ENCODE data around the gene PTPRT. TPM values are rescaled to one million over a fixed set of nuclear protein-coding genes. Genes with fewer than 3 reads are reported as not detected.
"Not testable (repeated sequence)": the region's sequence is repeated elsewhere in the genome, so short reads cannot be mapped to it uniquely, and the experiment has no call there.

Gene PTPRT
- total and polyA plus RNA-seq, 7 donors: under 0.01 to 0.09 (median 0.03) TPM; not detected in 1

DNA sequence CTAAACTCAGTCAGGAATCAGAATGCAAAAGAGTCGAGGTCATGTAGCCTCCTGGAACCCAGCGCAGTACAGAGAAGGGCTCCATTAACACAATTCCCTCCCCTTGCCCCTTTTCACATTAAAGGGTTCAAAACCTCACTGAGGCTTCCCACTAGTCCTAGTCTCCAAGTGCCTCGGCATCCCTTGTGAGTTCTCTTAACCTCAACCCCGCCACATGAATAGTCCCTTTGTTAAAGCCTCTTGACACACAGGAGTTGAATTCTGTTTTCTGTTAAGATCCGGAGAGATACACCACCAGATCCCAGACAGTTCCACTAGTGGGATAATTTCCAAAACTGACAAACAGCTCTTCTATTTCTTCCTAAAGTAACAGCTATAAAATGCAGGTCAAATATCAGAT lies 17.8 kb downstream of the PTPRT start:
- no peak overlapping the region for H3K27ac ChIP-seq
- intact Hi-C loops (cut with DNase I): no loop called here
- H3K9me3 ChIP-seq: no peaks in the 10 kb centered on the region
- peaks cover 1 to 3% (median 3%) of the 10 kb centered on the region in 3 donors for H3K27me3 ChIP-seq (ENCODE audit: insufficient read depth in 3 of 3, low read length in 2 of 3)
- TF ChIP-seq CTCF (IDR thresholded peaks at IDR 0.05): no peak
- no peaks in the 10 kb centered on the region for H3K4me1 ChIP-seq
- WGBS, 3 donors: 47 to 65% (median 59%) methylated on average over 5 of the region's 5 CpGs
- no peak overlapping the region for H3K4me3 ChIP-seq
- no peaks in the 10 kb centered on the region for H3K36me3 ChIP-seq (ENCODE audit: insufficient read depth in 1 of 2, low read depth in 1 of 2)
- no peak for DNase-seq
- ATAC-seq: no peak

- intact Hi-C loops (cut with DNase I): no loop called here
- no peak overlapping the region for H3K4me3 ChIP-seq
- H3K36me3 ChIP-seq (ENCODE audit: insufficient read depth in 1 of 2, low read depth in 1 of 2): no peaks in the 10 kb centered on the region
- TF ChIP-seq CTCF (IDR thresholded peaks at IDR 0.05): no peak
- H3K4me1 ChIP-seq: no peaks in the 10 kb centered on the region
- 33 to 43% (median 40%) methylated on average over 4 of the region's 4 CpGs for WGBS, 3 donors
- peaks cover 0 to 3% (median 3%) of the 10 kb centered on the region in 3 donors for H3K27me3 ChIP-seq (ENCODE audit: insufficient read depth in 3 of 3, low read length in 2 of 3)
- DNase-seq (no peak), ATAC-seq (no peak)
- no peak overlapping the region for H3K27ac ChIP-seq
- H3K9me3 ChIP-seq: no peaks in the 10 kb centered on the region
Observed at GRCh38 chr20:43170771-43171170, 18.9 kb downstream of the PTPRT start.

- Histone ChIP-seq H3K4me3 (no peak overlapping the region), H3K27ac (no peak overlapping the region), H3K27me3 (ENCODE audit: insufficient read depth in 3 of 3, low read length in 2 of 3) (peaks cover 0 to 3% (median 3%) of the 10 kb centered on the region in 3 donors), H3K36me3 (ENCODE audit: insufficient read depth in 1 of 2, low read depth in 1 of 2) (no peaks in the 10 kb centered on the region), H3K4me1 (no peaks in the 10 kb centered on the region), H3K9me3 (no peaks in the 10 kb centered on the region)
- no peak for TF ChIP-seq CTCF (IDR thresholded peaks at IDR 0.05)
- intact Hi-C loops (cut with DNase I): no loop called here
- no peak for ATAC-seq
- no peak for DNase-seq
Observed at GRCh38 chr20:43167615-43168014, 22.1 kb downstream of the PTPRT start.

GRCh38 chr20:43167021-43167420 lies 22.7 kb downstream of the PTPRT start:
- H3K9me3 ChIP-seq: no peaks in the 10 kb centered on the region
- no peak for TF ChIP-seq CTCF (IDR thresholded peaks at IDR 0.05)
- ATAC-seq (no peak), DNase-seq (no peak)
- H3K4me1 ChIP-seq: no peaks in the 10 kb centered on the region
- intact Hi-C loops (cut with DNase I): no loop called here
- WGBS, 3 donors: 85 to 90% (median 85%) methylated on average over 1 of the region's 1 CpG
- H3K27me3 ChIP-seq (ENCODE audit: insufficient read depth in 3 of 3, low read length in 2 of 3): peaks cover 0 to 3% (median 3%) of the 10 kb centered on the region in 3 donors
- no peak overlapping the region for H3K4me3 ChIP-seq
- no peak overlapping the region for H3K27ac ChIP-seq
- no peaks in the 10 kb centered on the region for H3K36me3 ChIP-seq (ENCODE audit: insufficient read depth in 1 of 2, low read depth in 1 of 2)

DNA sequence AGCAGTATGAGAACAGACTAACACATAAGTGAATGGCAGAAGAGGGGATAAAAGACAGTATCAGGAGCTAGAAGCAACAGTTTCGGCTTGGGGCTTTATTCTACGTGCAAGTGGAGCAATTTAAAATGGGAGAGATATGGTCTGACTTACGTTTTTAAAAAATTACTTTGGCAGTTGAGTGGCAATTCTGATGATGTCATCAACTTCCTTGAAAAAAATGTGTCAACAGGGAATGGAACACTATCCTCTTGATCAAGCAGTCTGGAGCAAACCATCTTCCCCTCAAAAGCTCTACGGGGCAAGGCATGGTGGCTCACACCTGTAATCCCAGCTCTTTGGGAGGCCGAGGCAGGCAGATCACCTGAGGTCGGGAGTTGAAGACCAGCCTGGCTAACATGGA lies 24.1 kb downstream of the PTPRT start:
- no peaks in the 10 kb centered on the region for H3K36me3 ChIP-seq (ENCODE audit: insufficient read depth in 1 of 2, low read depth in 1 of 2)
- H3K4me1 ChIP-seq: no peaks in the 10 kb centered on the region
- DNase-seq (no peak), ATAC-seq (no peak)
- TF ChIP-seq CTCF (IDR thresholded peaks at IDR 0.05): no peak
- WGBS, 3 donors: 85 to 90% (median 86%) methylated on average over 6 of the region's 6 CpGs
- H3K4me3 ChIP-seq: no peak overlapping the region
- no peaks in the 10 kb centered on the region for H3K9me3 ChIP-seq
- H3K27ac ChIP-seq: no peak overlapping the region
- intact Hi-C loops (cut with DNase I): no loop called here
- peaks cover 0 to 2% (median 0%) of the 10 kb centered on the region in 3 donors for H3K27me3 ChIP-seq (ENCODE audit: insufficient read depth in 3 of 3, low read length in 2 of 3)

DNA sequence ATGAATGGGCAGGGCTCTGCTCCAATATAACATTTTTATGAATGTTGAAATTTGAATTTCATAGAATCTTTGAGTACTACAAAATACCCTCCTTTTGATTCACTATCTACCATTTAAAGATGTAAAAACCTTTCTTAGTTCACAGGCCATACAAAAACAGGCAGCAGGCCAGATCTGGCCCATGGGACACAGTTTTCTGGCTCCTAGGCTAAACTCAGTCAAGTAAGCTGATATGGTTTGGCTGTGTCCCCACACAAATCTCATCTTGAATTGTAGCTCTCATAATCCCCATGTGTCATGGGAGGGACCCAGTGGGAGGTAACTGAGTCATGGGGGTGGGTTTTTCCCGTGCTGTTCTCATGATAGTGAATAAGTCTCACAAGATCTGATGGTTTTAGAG lies 25.0 kb downstream of the PTPRT start:
- H3K36me3 ChIP-seq (ENCODE audit: insufficient read depth in 1 of 2, low read depth in 1 of 2); H3K27me3 ChIP-seq (ENCODE audit: insufficient read depth in 3 of 3, low read length in 2 of 3); intact Hi-C loops (cut with DNase I); DNase-seq; H3K27ac ChIP-seq; ATAC-seq; H3K9me3 ChIP-seq; H3K4me3 ChIP-seq; H3K4me1 ChIP-seq: not testable (repeated sequence)
- 20 to 29% (median 28%) methylated on average over 1 of the region's 1 CpG for WGBS, 3 donors
